ENCODE data around the gene CAMK1.

- no peak for TF ChIP-seq POLR2AphosphoS5 (IDR thresholded peaks at IDR 0.05)
- no peak for TF ChIP-seq CTCF (IDR thresholded peaks at IDR 0.05)
- no peak for TF ChIP-seq POLR2A (IDR thresholded peaks at IDR 0.05)
- no peak for TF ChIP-seq EP300 (IDR thresholded peaks at IDR 0.05)
These were observed 41.1 kb upstream of the CAMK1 start for GRCh38 chr3:9810846-9811245.
